ENCODE measurements around the gene CCR3.

The CCR3 gene

GRCh38 chr3:46233194-46233593 lies 9.1 kb upstream of the CCR3 start:
- peaks cover 26 to 33% of the 10 kb centered on the region in 2 donors for H3K4me1 Mint-ChIP-seq (ENCODE audit: low read depth in 2 of 2)
- no peaks in the 10 kb centered on the region for H3K9me3 Mint-ChIP-seq
- H3K36me3 Mint-ChIP-seq (ENCODE audit: insufficient read depth), result peaks cover under 1% of the 10 kb centered on the region
- DNase-seq, result no peak
- H3K27ac Mint-ChIP-seq, result no peak overlapping the region
- H3K27me3 Mint-ChIP-seq, result no peaks in the 10 kb centered on the region
- no peak overlapping the region for H3K4me3 Mint-ChIP-seq
- no peak for ATAC-seq (replicated peaks)

- peaks cover 14 to 21% of the 10 kb centered on the region in 2 donors for H3K4me1 Mint-ChIP-seq (ENCODE audit: low read depth in 2 of 2)
- H3K36me3 Mint-ChIP-seq (ENCODE audit: insufficient read depth), result peaks cover 2% of the 10 kb centered on the region
- DNase-seq, result no peak
- no peak for ATAC-seq (replicated peaks)
- no peaks in the 10 kb centered on the region for H3K9me3 Mint-ChIP-seq
- H3K27me3 Mint-ChIP-seq, result no peaks in the 10 kb centered on the region
- H3K4me3 Mint-ChIP-seq, result no peak overlapping the region
- H3K27ac Mint-ChIP-seq, result no peak overlapping the region
These were observed 6.8 kb upstream of the CCR3 start for GRCh38 chr3:46235425-46235824.

- no peaks in the 10 kb centered on the region for H3K9me3 Mint-ChIP-seq
- H3K4me1 Mint-ChIP-seq (ENCODE audit: low read depth in 2 of 2), result peaks cover 14 to 18% of the 10 kb centered on the region in 2 donors
- DNase-seq (peak in 1 of 3 experiments; percentile 4), ATAC-seq (replicated peaks) (peak; percentile 80)
- no peaks in the 10 kb centered on the region for H3K27me3 Mint-ChIP-seq
- H3K36me3 Mint-ChIP-seq (ENCODE audit: insufficient read depth), result peaks cover 2% of the 10 kb centered on the region
- H3K27ac Mint-ChIP-seq, result peak overlapping the region; percentile 69 to 75
- peak overlapping the region in 1 of 2 donors; percentile 15 for H3K4me3 Mint-ChIP-seq
These were observed 5.8 kb upstream of the CCR3 start for GRCh38 chr3:46236294-46237054.

- Mint-ChIP-seq H3K9me3 (no peaks in the 10 kb centered on the region), H3K36me3 (ENCODE audit: insufficient read depth) (peaks cover 2% of the 10 kb centered on the region), H3K4me1 (ENCODE audit: low read depth in 2 of 2) (peaks cover 18 to 24% of the 10 kb centered on the region in 2 donors), H3K4me3 (no peak overlapping the region), H3K27me3 (no peaks in the 10 kb centered on the region), H3K27ac (peak overlapping the region in 1 of 2 donors; percentile 8)
- DNase-seq (no peak), ATAC-seq (replicated peaks) (no peak)
These were observed 3.9 kb upstream of the CCR3 start for GRCh38 chr3:46238386-46238785.

GRCh38 chr3:46239301-46239938 lies 2.8 kb upstream of the CCR3 start:
- Mint-ChIP-seq H3K27ac (no peak overlapping the region), H3K4me3 (no peak overlapping the region), H3K9me3 (no peaks in the 10 kb centered on the region), H3K36me3 (ENCODE audit: insufficient read depth) (peaks cover 2% of the 10 kb centered on the region), H3K4me1 (ENCODE audit: low read depth in 2 of 2) (peaks cover 18 to 24% of the 10 kb centered on the region in 2 donors), H3K27me3 (no peaks in the 10 kb centered on the region)
- DNase-seq (no peak), ATAC-seq (replicated peaks) (no peak)

- Mint-ChIP-seq H3K4me3 (no peak overlapping the region), H3K27ac (peak overlapping the region in 1 of 2 donors; percentile 47), H3K36me3 (ENCODE audit: insufficient read depth) (peaks cover 2% of the 10 kb centered on the region), H3K27me3 (no peaks in the 10 kb centered on the region), H3K4me1 (ENCODE audit: low read depth in 2 of 2) (peaks cover 18 to 24% of the 10 kb centered on the region in 2 donors), H3K9me3 (no peaks in the 10 kb centered on the region)
- ATAC-seq (replicated peaks) (no peak), DNase-seq (no peak)
These were observed 2.3 kb upstream of the CCR3 start for GRCh38 chr3:46239952-46240351.

- no peak for DNase-seq
- ATAC-seq (replicated peaks), result no peak
- Mint-ChIP-seq H3K27me3 (no peaks in the 10 kb centered on the region), H3K4me3 (no peak overlapping the region), H3K27ac (no peak overlapping the region), H3K4me1 (ENCODE audit: low read depth in 2 of 2) (peaks cover 4 to 6% of the 10 kb centered on the region in 2 donors), H3K9me3 (no peaks in the 10 kb centered on the region), H3K36me3 (ENCODE audit: insufficient read depth) (no peaks in the 10 kb centered on the region)
These were observed 1.3 kb downstream of the CCR3 start for GRCh38 chr3:46243560-46243959.

- H3K27me3 Mint-ChIP-seq, result no peaks in the 10 kb centered on the region
- H3K27ac Mint-ChIP-seq, result no peak overlapping the region
- no peaks in the 10 kb centered on the region for H3K36me3 Mint-ChIP-seq (ENCODE audit: insufficient read depth)
- no peaks in the 10 kb centered on the region for H3K9me3 Mint-ChIP-seq
- ATAC-seq (replicated peaks), result no peak
- DNase-seq, result no peak
- no peak overlapping the region for H3K4me3 Mint-ChIP-seq
- H3K4me1 Mint-ChIP-seq (ENCODE audit: low read depth in 2 of 2), result peaks cover 4 to 6% of the 10 kb centered on the region in 2 donors
These were observed 2.9 kb downstream of the CCR3 start for GRCh38 chr3:46245146-46245545.

- Mint-ChIP-seq H3K27me3 (no peaks in the 10 kb centered on the region), H3K27ac (no peak overlapping the region), H3K4me1 (ENCODE audit: low read depth in 2 of 2) (no peaks in the 10 kb centered on the region), H3K9me3 (no peaks in the 10 kb centered on the region), H3K4me3 (no peak overlapping the region), H3K36me3 (ENCODE audit: insufficient read depth) (no peaks in the 10 kb centered on the region)
- ATAC-seq (replicated peaks) (no peak), DNase-seq (no peak)
These were observed 10.7 kb downstream of the CCR3 start for GRCh38 chr3:46252980-46253379.

- no peaks in the 10 kb centered on the region for H3K36me3 Mint-ChIP-seq (ENCODE audit: insufficient read depth)
- ATAC-seq (replicated peaks) (no peak), DNase-seq (no peak)
- H3K27me3 Mint-ChIP-seq, result no peaks in the 10 kb centered on the region
- H3K27ac Mint-ChIP-seq, result no peak overlapping the region
- H3K4me3 Mint-ChIP-seq, result no peak overlapping the region
- H3K4me1 Mint-ChIP-seq (ENCODE audit: low read depth in 2 of 2), result peaks cover 13 to 21% of the 10 kb centered on the region in 2 donors
- peaks cover 3 to 8% of the 10 kb centered on the region in 2 donors for H3K9me3 Mint-ChIP-seq
These were observed 16.3 kb downstream of the CCR3 start for GRCh38 chr3:46258525-46258924.

- Mint-ChIP-seq H3K4me1 (ENCODE audit: low read depth in 2 of 2) (peaks cover 21 to 28% of the 10 kb centered on the region in 2 donors), H3K27me3 (no peaks in the 10 kb centered on the region)
These were observed 19.8 kb downstream of the CCR3 start for GRCh38 chr3:46261926-46262594.

GRCh38 chr3:46264002-46264401 lies 21.7 kb downstream of the CCR3 start:
- ATAC-seq (replicated peaks) (no peak), DNase-seq (no peak)
- peak overlapping the region in 1 of 2 donors; percentile 14 for H3K27ac Mint-ChIP-seq
- no peaks in the 10 kb centered on the region for H3K27me3 Mint-ChIP-seq
- no peaks in the 10 kb centered on the region for H3K36me3 Mint-ChIP-seq (ENCODE audit: insufficient read depth)
- H3K4me3 Mint-ChIP-seq, result no peak overlapping the region
- H3K4me1 Mint-ChIP-seq (ENCODE audit: low read depth in 2 of 2), result peaks cover 30 to 40% of the 10 kb centered on the region in 2 donors
- H3K9me3 Mint-ChIP-seq, result peaks cover 3 to 8% of the 10 kb centered on the region in 2 donors

More at GRCh38 chr3:46261926-46262594, 19.8 kb downstream of the CCR3 start:
- Mint-ChIP-seq H3K27ac (peak overlapping the region; percentile 81 to 92), H3K9me3 (peaks cover 3 to 8% of the 10 kb centered on the region in 2 donors), H3K36me3 (ENCODE audit: insufficient read depth) (no peaks in the 10 kb centered on the region), H3K4me3 (peak overlapping the region; percentile 70 to 75)
- DNase-seq (no peak), ATAC-seq (replicated peaks) (peak; percentile 62)

- Mint-ChIP-seq H3K4me1 (ENCODE audit: low read depth in 2 of 2) (peaks cover 43 to 47% of the 10 kb centered on the region in 2 donors), H3K9me3 (no peaks in the 10 kb centered on the region), H3K27ac (no peak overlapping the region), H3K4me3 (no peak overlapping the region), H3K36me3 (ENCODE audit: insufficient read depth) (no peaks in the 10 kb centered on the region), H3K27me3 (no peaks in the 10 kb centered on the region)
- DNase-seq (no peak), ATAC-seq (replicated peaks) (no peak)
These were observed 24.3 kb downstream of the CCR3 start for GRCh38 chr3:46266598-46266997.
